ENCODE results near the gene SCRN1.
A peak's percentile ranks its signal among the peaks of the same experiment; 100 is the strongest.

The SCRN1 gene

GRCh38 chr7:30003098-30003497 lies 13.5 kb upstream of the SCRN1 start:
- DNase-seq (ENCODE audit: low read depth, low spot score): no peak

GRCh38 chr7:30001998-30002397 lies 12.4 kb upstream of the SCRN1 start:
- no peak for DNase-seq (ENCODE audit: low read depth, low spot score)

GRCh38 chr7:29998489-29998888 lies 8.9 kb upstream of the SCRN1 start:
- DNase-seq (ENCODE audit: low read depth, low spot score): no peak

GRCh38 chr7:29996321-29996720 lies 6.7 kb upstream of the SCRN1 start:
- no peak for DNase-seq (ENCODE audit: low read depth, low spot score)

GRCh38 chr7:29995652-29996051 lies 6.1 kb upstream of the SCRN1 start:
- DNase-seq (ENCODE audit: low read depth, low spot score): no peak

- no peak for DNase-seq (ENCODE audit: low read depth, low spot score)
Observed at GRCh38 chr7:29993140-29993539, 3.5 kb upstream of the SCRN1 start.

GRCh38 chr7:29991937-29992336 lies 2.3 kb upstream of the SCRN1 start:
- DNase-seq (ENCODE audit: low read depth, low spot score): no peak

- no peak for DNase-seq (ENCODE audit: low read depth, low spot score)
Observed at GRCh38 chr7:29990931-29991330, 1.3 kb upstream of the SCRN1 start.

GRCh38 chr7:29988424-29989256 lies 961 bp downstream of the SCRN1 start:
- no peak for DNase-seq (ENCODE audit: low read depth, low spot score)

- DNase-seq (ENCODE audit: low read depth, low spot score): no peak
Observed at GRCh38 chr7:29987811-29988317, 1.7 kb downstream of the SCRN1 start.

GRCh38 chr7:29987083-29987482 lies 2.5 kb downstream of the SCRN1 start:
- DNase-seq (ENCODE audit: low read depth, low spot score): no peak

DNA sequence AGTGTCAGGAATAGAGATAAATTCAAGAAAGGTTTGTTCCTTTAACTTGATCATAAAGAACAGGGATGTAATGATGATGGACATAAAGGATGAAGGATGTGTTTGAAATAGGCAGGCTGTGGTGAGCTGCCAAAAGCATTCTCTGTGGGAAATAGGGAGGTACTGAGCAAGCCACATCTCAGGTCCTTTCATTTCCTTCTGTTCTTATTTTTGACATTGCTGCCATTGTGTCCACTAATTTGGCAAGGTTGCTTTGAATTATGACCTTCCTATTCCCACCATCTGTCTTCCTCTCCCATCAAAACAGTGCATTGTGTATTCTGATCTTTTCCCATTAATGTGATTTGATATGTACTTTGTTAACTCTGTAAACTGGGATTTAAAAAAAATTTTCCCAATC lies 9.4 kb downstream of the SCRN1 start:
- no peak for DNase-seq (ENCODE audit: low read depth, low spot score)

- DNase-seq (ENCODE audit: low read depth, low spot score): peak; percentile 52
Observed at GRCh38 chr7:29977886-29978651, 11.5 kb downstream of the SCRN1 start.

DNA sequence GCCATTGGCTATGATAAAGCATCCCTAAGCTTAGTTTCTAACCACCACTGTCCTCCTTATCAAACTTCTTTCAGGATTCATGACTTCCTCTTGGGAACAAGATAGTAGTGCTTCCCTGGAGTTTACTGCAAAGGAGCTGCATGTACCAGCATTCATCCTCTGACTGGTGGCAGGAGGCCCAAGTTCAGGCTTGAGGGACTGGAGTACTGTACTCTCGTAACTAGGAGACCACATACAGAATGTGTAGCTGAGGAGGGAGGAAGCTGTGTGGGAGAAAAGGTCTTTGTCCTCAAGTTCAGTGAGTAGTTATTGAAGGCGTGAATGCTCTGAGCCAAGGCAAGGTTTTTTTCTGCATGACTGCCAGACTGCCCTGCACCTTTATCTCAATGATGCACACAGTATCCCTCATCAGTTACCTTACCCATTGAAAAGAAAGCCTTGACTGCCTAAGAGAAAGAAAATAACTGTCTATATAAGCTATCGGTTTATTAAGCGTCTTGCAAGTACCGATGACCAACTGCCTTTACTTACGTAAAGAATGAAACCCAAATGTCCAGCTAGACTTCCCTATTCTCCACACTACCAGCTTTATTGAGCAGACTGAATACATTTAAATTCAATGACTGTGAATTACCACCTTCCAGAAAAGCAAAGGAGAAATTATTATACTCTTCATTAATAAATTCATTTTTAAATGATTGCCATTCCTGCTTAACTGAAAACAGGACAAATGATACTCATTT lies 12.8 kb downstream of the SCRN1 start:
- DNase-seq (ENCODE audit: low read depth, low spot score): no peak

DNA sequence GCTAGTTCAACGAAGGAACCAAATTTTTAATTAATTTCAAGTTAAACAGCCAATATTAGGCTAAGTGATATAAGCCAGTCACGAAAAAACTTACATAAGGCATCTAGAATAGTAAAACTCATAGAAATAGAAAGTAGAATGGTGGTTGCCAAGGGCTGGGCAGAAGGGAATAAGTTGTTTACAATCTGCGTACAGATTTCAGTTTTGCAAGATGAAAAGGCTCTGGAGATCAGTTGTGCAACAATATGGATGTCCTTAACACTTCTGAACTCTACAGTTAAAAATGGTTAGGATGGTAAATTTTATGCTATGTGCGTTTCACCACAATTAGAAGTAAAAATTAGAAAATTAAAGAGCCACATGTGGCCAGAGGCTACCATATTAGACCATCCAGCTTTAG lies 13.3 kb downstream of the SCRN1 start:
- DNase-seq (ENCODE audit: low read depth, low spot score): no peak

DNA sequence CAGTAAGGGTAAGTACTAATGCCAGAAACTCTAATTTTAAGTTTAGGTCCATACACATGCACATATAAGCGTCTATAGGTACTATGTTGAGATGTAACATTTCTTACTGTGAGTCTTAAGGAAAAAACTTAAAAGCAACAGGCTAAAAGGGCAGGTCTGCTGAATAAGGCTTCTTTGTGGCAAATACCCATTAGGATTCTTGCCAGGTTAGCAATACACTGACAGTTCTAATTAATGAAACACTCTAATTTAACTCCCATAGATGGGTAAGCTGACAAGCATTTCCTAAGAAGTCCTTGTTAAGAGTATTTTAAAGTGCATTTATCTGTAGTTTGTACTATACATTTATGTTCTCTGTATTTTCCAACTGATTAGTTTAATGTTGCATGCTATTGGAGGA lies 14.0 kb downstream of the SCRN1 start:
- DNase-seq (ENCODE audit: low read depth, low spot score): no peak

- no peak for DNase-seq (ENCODE audit: low read depth, low spot score)
Observed at GRCh38 chr7:29974286-29974685, 15.3 kb downstream of the SCRN1 start.

DNA sequence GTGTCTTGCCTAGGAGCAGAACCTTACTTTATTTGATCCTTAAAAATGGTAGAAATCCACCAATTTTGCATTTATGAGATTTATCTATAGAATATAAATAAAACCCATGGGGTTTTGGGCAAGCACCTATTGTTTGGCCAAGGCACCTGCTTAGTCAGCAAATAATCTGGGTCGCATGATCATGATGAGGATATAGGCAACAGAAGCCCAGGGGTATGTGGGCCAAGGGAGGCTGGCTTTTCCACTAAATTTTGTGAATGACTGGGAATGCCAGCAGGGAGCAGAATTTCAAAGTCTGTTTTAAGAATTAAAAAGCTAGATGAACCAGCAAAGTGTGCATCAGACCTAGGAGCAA lies 17.3 kb downstream of the SCRN1 start:
- DNase-seq (ENCODE audit: low read depth, low spot score): no peak

- no peak for DNase-seq (ENCODE audit: low read depth, low spot score)
Observed at GRCh38 chr7:29971566-29972314, 17.9 kb downstream of the SCRN1 start.

DNA sequence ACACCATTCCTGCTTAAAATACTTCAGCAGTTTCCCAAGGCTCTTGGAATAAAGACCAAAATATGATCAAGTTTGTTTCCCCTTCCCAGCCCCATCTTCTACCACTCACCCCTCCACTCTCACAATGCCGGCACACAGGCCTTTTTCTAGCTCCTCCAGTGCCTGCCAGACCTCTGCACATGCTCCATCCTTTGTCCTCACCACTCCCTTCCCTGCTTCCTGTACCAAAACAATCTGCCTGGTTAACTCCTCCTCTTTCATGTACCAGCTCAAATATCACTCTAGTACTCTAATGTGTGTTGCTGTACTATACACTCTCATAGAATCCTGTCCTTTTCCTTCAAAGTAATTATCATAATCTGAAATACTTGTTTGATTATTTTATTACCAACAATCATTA lies 19.4 kb downstream of the SCRN1 start:
- no peak for DNase-seq (ENCODE audit: low read depth, low spot score)

DNA sequence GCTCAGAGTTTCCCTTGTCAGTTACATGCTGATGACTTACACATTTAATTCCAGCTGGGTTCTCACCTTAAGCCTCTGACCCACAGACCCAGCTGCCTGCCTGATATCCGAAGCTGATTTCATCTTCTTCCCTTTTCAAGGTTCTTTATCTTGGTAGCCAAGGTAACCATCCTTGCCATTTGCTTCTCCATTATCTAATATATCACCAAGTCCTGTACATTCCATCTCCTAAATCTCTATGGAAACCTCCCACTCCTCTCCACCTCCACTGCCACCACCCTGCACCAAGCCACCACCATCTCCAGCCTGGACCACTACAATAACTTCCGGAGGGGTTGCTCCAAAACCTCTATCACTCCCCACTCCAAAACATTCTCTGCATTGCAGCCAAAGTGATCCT lies 19.9 kb downstream of the SCRN1 start:
- no peak for DNase-seq (ENCODE audit: low read depth, low spot score)

Measured in iPS DF 19.7 (cell line).